Measurements from ENCODE around the gene SLX9.
"Not testable (repeated sequence)": the region's sequence is repeated elsewhere in the genome, so short reads cannot be mapped to it uniquely, and the experiment has no call there.

GRCh38 chr21:44928500-44929241, 11.2 kb upstream of the SLX9 start:
- TF ChIP-seq POLR2A, CTCF (IDR thresholded peaks at IDR 0.05): not testable (repeated sequence)

All from breast epithelium (tissue), 3 donors.